ENCODE data around the gene IGFL4.

Gene IGFL4

GRCh38 chr19:46040952-46041500 is at the start of gene IGFL4:
TSS of gene IGFL4 (minus strand) at chr19:46041002. CDS start at chr19:46040962, 40 bp downstream.
- no peak for DNase-seq

GRCh38 chr19:46090444-46090843 is 49.6 kb upstream of the IGFL4 start:
- no peak for DNase-seq

GRCh38 chr19:46089432-46089831 is 48.6 kb upstream of the IGFL4 start:
- no peak for DNase-seq

GRCh38 chr19:46088101-46088500 is 47.3 kb upstream of the IGFL4 start:
- DNase-seq = no peak

- no peak for DNase-seq
These were observed 45.1 kb upstream of the IGFL4 start for GRCh38 chr19:46085888-46086287.

- DNase-seq = peak; percentile 20
These were observed 41.9 kb upstream of the IGFL4 start for GRCh38 chr19:46082728-46083050.

GRCh38 chr19:46081928-46082727 is 41.3 kb upstream of the IGFL4 start:
- DNase-seq = peak; percentile 60

- peak; percentile 93 for DNase-seq
These were observed 39.8 kb upstream of the IGFL4 start for GRCh38 chr19:46080561-46080960.

- no peak for DNase-seq
These were observed 38.8 kb upstream of the IGFL4 start for GRCh38 chr19:46079576-46079975.

- DNase-seq = peak; percentile 76
These were observed 38.0 kb upstream of the IGFL4 start for GRCh38 chr19:46078573-46079332.

GRCh38 chr19:46077815-46078167 is 37.0 kb upstream of the IGFL4 start:
- DNase-seq = no peak

GRCh38 chr19:46076951-46077814 is 36.4 kb upstream of the IGFL4 start:
- peak; percentile 82 for DNase-seq

GRCh38 chr19:46076031-46076880 is 35.5 kb upstream of the IGFL4 start:
- no peak for DNase-seq

GRCh38 chr19:46073268-46073922 is 32.6 kb upstream of the IGFL4 start:
- DNase-seq = no peak

- peak; percentile 86 for DNase-seq
These were observed 29.1 kb upstream of the IGFL4 start for GRCh38 chr19:46069806-46070341.

- DNase-seq = peak; percentile 89
These were observed 27.8 kb upstream of the IGFL4 start for GRCh38 chr19:46068345-46069258.

GRCh38 chr19:46067691-46068090 is 26.9 kb upstream of the IGFL4 start:
- no peak for DNase-seq

GRCh38 chr19:46066471-46066870 is 25.7 kb upstream of the IGFL4 start:
- DNase-seq = no peak

GRCh38 chr19:46065486-46066071 is 24.8 kb upstream of the IGFL4 start:
- peak; percentile 24 for DNase-seq

GRCh38 chr19:46063201-46063600 is 22.4 kb upstream of the IGFL4 start:
- no peak for DNase-seq
